Keratinocyte (primary cell): ENCODE results near the gene RAI2.

Experiments used
- EZH2 ChIP-seq: IDR thresholded peaks from one replicate; pipeline ENCODE4 v1.6.1; 2012; ENCODE audit warnings: inconsistent platforms, mild to moderate bottlenecking, low read length, moderate library complexity
- TF ChIP-seq, protein P1 (sequence below), 3 experiments: IDR thresholded peaks in 1 of 3; conservative IDR thresholded peaks in 1 of 3; optimal IDR thresholded peaks in 1 of 3; 2 replicates in 2 of 3; 3 replicates in 1 of 3; pipeline versions ENCODE3 to v1.5.1; 2011; ENCODE audit warnings: low read length in 3 of 3, mild to moderate bottlenecking in 3 of 3, moderate library complexity in 2 of 3, control low read depth in 1 of 3, inconsistent platforms in 1 of 3; ENCODE audit not compliant: insufficient read depth in 2 of 3; ENCODE audit errors: extremely low read depth in 1 of 3

DNA sequence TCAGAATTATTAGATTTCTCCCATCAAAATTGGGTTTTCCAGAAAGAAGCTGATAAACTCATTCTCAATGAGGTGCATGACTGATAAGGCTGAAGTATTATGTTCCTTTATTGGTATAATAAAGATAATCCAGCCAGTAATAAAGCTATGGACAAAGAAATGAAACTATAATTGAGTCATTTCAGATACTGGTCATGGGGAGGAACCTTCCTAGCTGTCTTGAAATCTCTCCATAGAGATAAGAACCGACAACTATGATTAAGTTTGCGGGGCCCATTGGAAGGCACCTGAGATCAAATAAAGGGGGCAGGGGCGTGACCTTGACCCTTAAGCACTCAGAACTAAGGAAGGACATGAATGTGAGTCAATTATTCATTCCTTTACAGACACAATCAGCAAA is 47.8 kb downstream of the RAI2 start:
- no peak for TF ChIP-seq EZH2
- TF ChIP-seq, protein P1, sequence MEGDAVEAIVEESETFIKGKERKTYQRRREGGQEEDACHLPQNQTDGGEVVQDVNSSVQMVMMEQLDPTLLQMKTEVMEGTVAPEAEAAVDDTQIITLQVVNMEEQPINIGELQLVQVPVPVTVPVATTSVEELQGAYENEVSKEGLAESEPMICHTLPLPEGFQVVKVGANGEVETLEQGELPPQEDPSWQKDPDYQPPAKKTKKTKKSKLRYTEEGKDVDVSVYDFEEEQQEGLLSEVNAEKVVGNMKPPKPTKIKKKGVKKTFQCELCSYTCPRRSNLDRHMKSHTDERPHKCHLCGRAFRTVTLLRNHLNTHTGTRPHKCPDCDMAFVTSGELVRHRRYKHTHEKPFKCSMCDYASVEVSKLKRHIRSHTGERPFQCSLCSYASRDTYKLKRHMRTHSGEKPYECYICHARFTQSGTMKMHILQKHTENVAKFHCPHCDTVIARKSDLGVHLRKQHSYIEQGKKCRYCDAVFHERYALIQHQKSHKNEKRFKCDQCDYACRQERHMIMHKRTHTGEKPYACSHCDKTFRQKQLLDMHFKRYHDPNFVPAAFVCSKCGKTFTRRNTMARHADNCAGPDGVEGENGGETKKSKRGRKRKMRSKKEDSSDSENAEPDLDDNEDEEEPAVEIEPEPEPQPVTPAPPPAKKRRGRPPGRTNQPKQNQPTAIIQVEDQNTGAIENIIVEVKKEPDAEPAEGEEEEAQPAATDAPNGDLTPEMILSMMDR (optimal IDR thresholded peaks at IDR 0.05 in 1 of 3, IDR thresholded peaks at IDR 0.05 in 1 of 3, conservative IDR thresholded peaks at IDR 0.05 in 1 of 3; ENCODE audit: extremely low read depth in 1 of 3, insufficient read depth in 2 of 3, low read length in 3 of 3) = no peak
